Suprapubic skin (tissue), 4 donors: ENCODE results near the gene BRD9. TPM values are rescaled to one million over a fixed set of nuclear protein-coding genes. Genes with fewer than 3 reads are reported as not detected.
"Not testable (repeated sequence)": the region's sequence is repeated elsewhere in the genome, so short reads cannot be mapped to it uniquely, and the experiment has no call there.

Experiments
- DNase-seq, 2 donors: peaks; one replicate each; pipeline ENCODE4 v3.0.0-alpha.2; 2019; ENCODE audit warnings: low spot score in 2 of 2
- H3K27ac ChIP-seq: fragments of 200-600 bp; sonication (generic); one replicate; pipeline ENCODE4 v1.5.1; 2019
- H3K27me3 ChIP-seq: fragments of 200-600 bp; sonication (generic); one replicate; pipeline ENCODE4 v1.5.1; 2019
- H3K36me3 ChIP-seq: fragments of 200-600 bp; sonication (generic); one replicate; pipeline ENCODE4 v1.5.1; 2019
- H3K4me1 ChIP-seq: fragments of 200-600 bp; sonication (generic); one replicate; pipeline ENCODE4 v1.5.1; 2019
- H3K4me3 ChIP-seq: fragments of 200-600 bp; sonication (generic); one replicate; pipeline ENCODE4 v1.5.1; 2019; ENCODE audit warnings: mild to moderate bottlenecking
- H3K9me3 ChIP-seq: fragments of 200-600 bp; sonication (generic); one replicate; pipeline ENCODE4 v1.5.1; 2019
- EP300 ChIP-seq: sonication (generic); formaldehyde crosslinking; IDR thresholded peaks from one replicate; pipeline ENCODE4 v1.6.1; 2017; ENCODE audit warnings: antibody characterized with exemption
- POLR2A ChIP-seq, 2 donors: fragments of 450-650 bp; IDR thresholded peaks; one replicate each; pipeline ENCODE4 v1.6.1; 2017; ENCODE audit warnings: antibody characterized with exemption in 2 of 2, mild to moderate bottlenecking in 2 of 2, moderate library complexity in 2 of 2
- POLR2AphosphoS5 ChIP-seq, 3 donors: sonication (generic); formaldehyde crosslinking; IDR thresholded peaks; one replicate each; pipeline ENCODE4 v1.6.1; 2017; ENCODE audit warnings: antibody characterized with exemption in 3 of 3
- WGBS: methylation state at CpG from one replicate; pipeline ENCODE4 v1.1.5; 2018; 5-methylcytosine and 5-hydroxymethylcytosine counted together
- total RNA-seq, 4 donors: library from RNA; depleted of rRNA; stranded (reverse); fragments of >200 nt; gene quantifications; one replicate each; pipeline ENCODE4 v1.1.0, GENCODE V29; 2016
- TF ChIP-seq, protein P1 (sequence below), 2 donors: fragments of 200-600 bp in 1 of 2; fragments of 450-650 bp in 1 of 2; sonication (generic) in 1 of 2; IDR thresholded peaks; one replicate each; pipeline ENCODE4 v1.5.1; 2016 to 2019; ENCODE audit warnings: antibody characterized with exemption in 2 of 2, mild to moderate bottlenecking in 1 of 2, moderate library complexity in 1 of 2

The BRD9 gene
- total RNA-seq, 4 donors from 2014 or later, result 25.2 to 73.0 (median 38.8) TPM

DNA sequence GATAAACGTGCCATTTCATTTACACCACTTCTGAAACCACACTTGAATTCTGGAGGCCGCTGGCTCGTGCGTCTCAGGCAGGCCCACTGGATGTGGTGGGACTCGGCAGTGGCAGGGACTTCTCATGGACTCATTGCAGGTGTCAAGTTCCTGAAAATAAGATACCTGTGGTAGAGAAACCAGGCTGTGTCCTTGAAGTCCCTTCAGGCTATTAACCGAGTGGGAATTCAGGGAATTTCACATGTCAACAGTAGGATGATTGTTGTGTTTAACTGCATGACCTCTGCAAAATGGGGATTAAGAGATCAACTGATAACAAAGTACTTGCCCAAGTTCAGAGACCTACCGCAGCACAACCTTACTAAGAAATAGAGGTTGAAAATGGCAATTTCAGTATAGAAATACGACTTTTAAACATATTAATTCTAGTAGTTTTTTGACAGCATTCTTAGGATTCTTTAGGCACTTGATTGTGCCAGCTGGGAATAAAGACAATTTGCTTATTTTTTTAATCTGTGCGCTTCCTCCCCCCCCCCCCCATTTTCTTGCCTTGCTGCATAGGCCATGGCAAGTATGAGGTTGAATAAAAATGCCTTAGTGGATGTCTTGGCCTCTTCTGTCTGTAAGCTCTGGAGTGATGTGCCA, 26.9 kb upstream of the BRD9 start:
- no peaks in the 10 kb centered on the region for H3K36me3 ChIP-seq
- 87% methylated on average over 9 of the region's 9 CpGs for WGBS
- TF ChIP-seq EP300 (no peak), POLR2AphosphoS5 (IDR thresholded peaks at IDR 0.05) (no peak), POLR2A (IDR thresholded peaks at IDR 0.05) (no peak)
- TF ChIP-seq, protein P1, sequence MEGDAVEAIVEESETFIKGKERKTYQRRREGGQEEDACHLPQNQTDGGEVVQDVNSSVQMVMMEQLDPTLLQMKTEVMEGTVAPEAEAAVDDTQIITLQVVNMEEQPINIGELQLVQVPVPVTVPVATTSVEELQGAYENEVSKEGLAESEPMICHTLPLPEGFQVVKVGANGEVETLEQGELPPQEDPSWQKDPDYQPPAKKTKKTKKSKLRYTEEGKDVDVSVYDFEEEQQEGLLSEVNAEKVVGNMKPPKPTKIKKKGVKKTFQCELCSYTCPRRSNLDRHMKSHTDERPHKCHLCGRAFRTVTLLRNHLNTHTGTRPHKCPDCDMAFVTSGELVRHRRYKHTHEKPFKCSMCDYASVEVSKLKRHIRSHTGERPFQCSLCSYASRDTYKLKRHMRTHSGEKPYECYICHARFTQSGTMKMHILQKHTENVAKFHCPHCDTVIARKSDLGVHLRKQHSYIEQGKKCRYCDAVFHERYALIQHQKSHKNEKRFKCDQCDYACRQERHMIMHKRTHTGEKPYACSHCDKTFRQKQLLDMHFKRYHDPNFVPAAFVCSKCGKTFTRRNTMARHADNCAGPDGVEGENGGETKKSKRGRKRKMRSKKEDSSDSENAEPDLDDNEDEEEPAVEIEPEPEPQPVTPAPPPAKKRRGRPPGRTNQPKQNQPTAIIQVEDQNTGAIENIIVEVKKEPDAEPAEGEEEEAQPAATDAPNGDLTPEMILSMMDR (IDR thresholded peaks at IDR 0.05), result no peak
- no peak for DNase-seq
- no peaks in the 10 kb centered on the region for H3K4me1 ChIP-seq
- no peaks in the 10 kb centered on the region for H3K9me3 ChIP-seq
- H3K27ac ChIP-seq, result no peak overlapping the region
- H3K27me3 ChIP-seq, result peaks cover 4% of the 10 kb centered on the region
- no peak overlapping the region for H3K4me3 ChIP-seq

DNA sequence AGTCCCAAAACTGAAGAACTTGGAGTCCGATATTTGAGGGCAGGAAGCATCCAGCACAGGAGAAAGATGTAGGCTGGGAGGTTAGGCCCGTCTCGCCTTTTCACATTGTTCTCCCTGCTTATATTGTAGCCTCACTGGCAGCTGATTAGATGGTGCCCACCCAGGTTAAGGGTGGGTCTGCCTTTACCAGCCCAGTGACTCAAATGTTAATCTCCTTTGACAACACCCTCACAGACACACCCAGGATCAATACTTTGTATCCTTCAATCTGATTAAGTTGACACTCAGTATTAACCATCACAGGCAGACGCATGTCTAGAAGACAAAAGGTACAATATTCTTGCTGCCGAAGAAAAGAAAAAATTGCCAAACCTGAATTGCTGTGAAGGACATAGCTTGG, 26.1 kb upstream of the BRD9 start:
- H3K27me3 ChIP-seq, DNase-seq, H3K27ac ChIP-seq, H3K9me3 ChIP-seq, H3K36me3 ChIP-seq, H3K4me1 ChIP-seq, H3K4me3 ChIP-seq: not testable (repeated sequence)
- WGBS, result 92% methylated on average over 5 of the region's 5 CpGs

DNA sequence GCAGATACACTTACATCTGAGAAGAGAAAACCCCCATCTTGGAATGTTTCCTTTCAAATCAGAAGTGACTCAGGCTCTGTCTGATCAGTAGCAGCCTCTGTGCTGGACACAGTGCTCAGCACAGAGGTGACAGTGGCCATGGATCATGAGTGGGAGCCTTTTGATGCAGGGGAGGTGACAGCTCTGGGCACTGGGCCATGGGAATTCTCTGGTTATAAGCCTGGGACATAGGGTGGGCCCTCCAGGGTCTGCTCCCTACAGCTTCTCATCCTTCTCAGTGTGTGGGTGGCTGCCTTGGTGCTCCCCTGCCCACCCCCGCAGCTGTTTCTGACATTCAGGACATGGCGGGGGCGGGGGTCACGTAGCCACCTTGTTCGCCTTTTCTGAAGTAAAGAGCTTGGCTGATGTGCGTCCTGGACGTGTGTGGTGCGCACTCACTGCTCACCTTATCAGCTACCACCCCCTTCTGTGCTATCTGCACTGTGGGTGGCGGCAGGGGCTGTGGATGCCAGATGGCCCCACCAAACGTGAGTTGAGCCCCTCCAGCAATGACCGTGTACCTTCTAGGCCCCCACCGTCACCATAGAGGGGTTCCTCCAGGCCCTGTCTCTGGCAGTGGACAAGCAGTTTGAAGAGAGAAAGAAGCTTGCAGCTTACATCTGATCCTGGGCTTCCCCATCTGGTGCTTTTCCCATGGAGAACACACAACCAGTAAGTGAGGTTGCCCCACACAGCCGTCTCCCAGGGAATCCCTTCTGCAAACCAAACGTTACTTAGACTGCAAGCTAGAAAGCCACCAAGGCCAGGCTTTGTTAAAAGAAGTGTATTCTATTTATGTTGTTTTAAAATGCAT, 24.1 kb upstream of the BRD9 start:
- Histone ChIP-seq H3K4me1 (peaks cover 3% of the 10 kb centered on the region), H3K36me3 (no peaks in the 10 kb centered on the region), H3K27ac (no peak overlapping the region), H3K27me3 (no peaks in the 10 kb centered on the region), H3K4me3 (no peak overlapping the region), H3K9me3 (no peaks in the 10 kb centered on the region)
- no peak for DNase-seq
- WGBS, result 90% methylated on average over 7 of the region's 14 CpGs
- TF ChIP-seq POLR2AphosphoS5 (IDR thresholded peaks at IDR 0.05), result no peak
- TF ChIP-seq EP300, result no peak
- TF ChIP-seq, protein P1 (IDR thresholded peaks at IDR 0.05), result no peak
- no peak for TF ChIP-seq POLR2A (IDR thresholded peaks at IDR 0.05)

DNA sequence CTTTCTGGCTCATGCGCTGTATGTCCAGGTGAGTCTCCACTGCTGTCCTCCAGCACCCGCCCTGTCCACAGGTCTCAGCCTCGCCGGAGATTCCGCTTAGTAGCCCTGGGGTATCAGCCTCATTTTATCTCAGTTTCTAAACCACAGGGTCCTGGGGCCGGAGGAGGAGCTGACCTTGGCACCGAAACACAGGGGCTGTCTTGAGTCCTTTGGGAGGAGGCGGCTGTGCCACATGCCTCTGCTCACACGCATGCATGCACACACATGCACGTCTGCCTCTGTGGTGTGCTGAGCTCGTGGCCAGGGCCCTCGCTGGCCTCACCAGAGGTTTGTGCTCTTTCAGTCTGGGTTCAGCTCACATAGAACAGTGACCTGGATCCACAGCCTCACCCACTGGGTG, 23.3 kb upstream of the BRD9 start:
- no peak for TF ChIP-seq POLR2AphosphoS5 (IDR thresholded peaks at IDR 0.05)
- TF ChIP-seq EP300, result no peak
- WGBS, result 96% methylated on average over 12 of the region's 12 CpGs
- Histone ChIP-seq H3K4me3 (no peak overlapping the region), H3K27ac (no peak overlapping the region), H3K27me3 (no peaks in the 10 kb centered on the region), H3K9me3 (no peaks in the 10 kb centered on the region), H3K36me3 (no peaks in the 10 kb centered on the region), H3K4me1 (peaks cover 3% of the 10 kb centered on the region)
- DNase-seq, result no peak

DNA sequence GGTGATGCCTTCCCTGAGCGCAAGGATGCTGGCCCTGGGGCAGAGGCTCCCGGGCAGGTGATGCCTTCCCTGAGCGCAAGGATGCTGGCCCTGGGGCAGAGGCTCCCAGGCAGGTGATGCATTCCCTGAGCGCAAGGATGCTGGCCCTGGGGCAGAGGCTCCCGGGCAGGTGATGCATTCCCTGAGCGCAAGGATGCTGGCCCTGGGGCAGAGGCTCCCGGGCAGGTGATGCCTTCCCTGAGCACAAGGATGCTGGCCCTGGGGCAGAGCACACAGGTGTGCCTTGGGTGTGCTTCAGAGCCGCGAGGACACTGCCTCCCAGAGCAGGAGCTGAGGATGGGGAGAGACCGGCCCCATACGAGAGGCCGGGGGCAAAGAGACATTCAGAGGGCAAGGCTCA, 22.7 kb upstream of the BRD9 start:
- H3K4me1 ChIP-seq, H3K27me3 ChIP-seq, H3K36me3 ChIP-seq, DNase-seq, H3K27ac ChIP-seq, H3K9me3 ChIP-seq, H3K4me3 ChIP-seq: not testable (repeated sequence)
- 90% methylated on average over 6 of the region's 12 CpGs for WGBS

DNA sequence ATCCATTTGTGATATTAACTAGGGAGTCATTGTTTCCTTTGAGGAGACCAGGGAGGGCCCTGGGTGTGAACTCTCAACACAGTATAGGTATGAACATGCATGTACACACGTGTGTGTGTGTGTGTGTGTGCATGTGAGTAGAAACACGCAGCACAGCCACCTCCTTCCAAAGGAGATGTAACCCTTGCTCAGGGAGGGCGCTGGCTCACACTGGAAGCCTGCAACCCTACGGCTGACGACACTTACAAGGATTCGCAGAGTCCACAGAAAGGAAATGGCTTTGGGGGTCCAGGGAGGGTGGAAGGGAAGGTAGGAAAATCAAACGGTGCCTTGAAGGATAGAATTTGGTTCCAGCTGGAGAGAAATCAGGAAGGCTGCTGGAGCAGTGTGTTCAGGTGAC, 22.0 kb upstream of the BRD9 start:
- 94% methylated on average over 7 of the region's 7 CpGs for WGBS
- Histone ChIP-seq H3K4me1 (peaks cover 9% of the 10 kb centered on the region), H3K27ac (no peak overlapping the region), H3K4me3 (no peak overlapping the region), H3K36me3 (no peaks in the 10 kb centered on the region), H3K27me3 (no peaks in the 10 kb centered on the region), H3K9me3 (no peaks in the 10 kb centered on the region)
- TF ChIP-seq POLR2A (IDR thresholded peaks at IDR 0.05), result no peak
- TF ChIP-seq POLR2AphosphoS5 (IDR thresholded peaks at IDR 0.05), result no peak
- TF ChIP-seq, protein P1 (IDR thresholded peaks at IDR 0.05), result no peak
- TF ChIP-seq EP300, result no peak
- peak in 1 of 2 donors; percentile 50 for DNase-seq
